ENCODE data around the gene FAM184A. TPM values are rescaled to one million over a fixed set of nuclear protein-coding genes. Genes with fewer than 3 reads are reported as not detected.

Gene FAM184A
- total and polyA plus RNA-seq, 2 of the 13 experiments (the other 11 are each of a cell fraction or from before 2014, with no cell fraction given) = 7.0 to 18.0 TPM

DNA sequence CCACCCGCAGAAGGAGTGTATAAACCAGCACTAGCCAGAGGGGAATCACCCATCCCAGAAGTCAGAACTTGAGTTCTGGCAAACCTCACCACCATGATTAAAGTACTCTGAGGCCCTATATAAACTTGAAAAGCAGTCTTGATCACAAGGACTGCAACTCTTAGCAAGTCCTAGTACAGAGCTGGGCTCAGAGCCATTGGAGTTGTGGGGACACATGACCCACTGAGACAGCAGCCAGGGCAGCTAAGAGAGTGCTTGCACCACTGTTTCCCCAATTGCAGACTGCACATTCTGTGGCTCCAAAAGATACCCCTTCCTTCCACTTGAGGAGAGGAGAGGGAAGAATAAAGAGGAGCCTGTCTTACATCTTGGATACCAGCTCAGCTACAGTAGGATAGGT is 138.8 kb downstream of the FAM184A start:
- intact Hi-C loops (cut with micrococcal nuclease; ENCODE audit: unreplicated experiment) (loop anchor here (10.0 kb wide), 1 partner anchor 1065 kb away; no protein-coding TSS in a partner anchor), in situ Hi-C loops (cut with HindIII; ENCODE audit: extremely low pct_ligation_motif_present, low pct_unique_long_range_greater_than_20kb) (no loop called here)
- peaks cover 10% of the 10 kb centered on the region for H3K79me2 ChIP-seq (ENCODE audit: insufficient read depth, low read length)
- CTCF ChIA-PET (ENCODE audit: low intra/inter-chr PET ratio, low total read pairs) = no interaction called here
- no peak for DNase-seq (ENCODE audit: low spot score)
- no TSS peak for BruUV-seq (replicated peaks)
- H3K4me1 ChIP-seq (ENCODE audit: insufficient read depth, low read length) = peaks cover 15% of the 10 kb centered on the region
- POLR2A ChIA-PET = no interaction called here
- no peaks in the 10 kb centered on the region for H4K20me1 ChIP-seq (ENCODE audit: insufficient read depth, low read length)
- FAIRE-seq = no peak
- no peak overlapping the region for H3K9ac ChIP-seq (ENCODE audit: insufficient read depth, low read depth, low read length)
- no peak overlapping the region for H3K4me2 ChIP-seq (ENCODE audit: low read depth, low read length)
- H3K4me3 ChIP-seq (replicated peaks in 1 of 3; ENCODE audit: insufficient read depth in 1 of 3, low read depth in 2 of 3, low read length in 3 of 3) = no peak overlapping the region
- H3K9me3 ChIP-seq (ENCODE audit: low read length) = peaks cover 4% of the 10 kb centered on the region
- no peak for ATAC-seq
- no peak overlapping the region for H3K27ac ChIP-seq (ENCODE audit: extremely low read length, insufficient read depth, low read length)
- no peak overlapping the region for H2AFZ ChIP-seq (ENCODE audit: low read length)
- no peaks in the 10 kb centered on the region; a peak in 1 of 5 replicates for H3K27me3 ChIP-seq (ENCODE audit: control insufficient read depth in 1 of 2, insufficient read depth in 2 of 2, low read length in 2 of 2)
- 89% methylated on average over 1 of the region's 1 CpG for WGBS (ENCODE audit: low lambda C conversion rate)
- no peaks in the 10 kb centered on the region for H3K36me3 ChIP-seq (replicated peaks in 1 of 2; ENCODE audit: control insufficient read depth in 1 of 2, insufficient read depth in 2 of 2, low read length in 2 of 2)
- TF ChIP-seq, protein P1, sequence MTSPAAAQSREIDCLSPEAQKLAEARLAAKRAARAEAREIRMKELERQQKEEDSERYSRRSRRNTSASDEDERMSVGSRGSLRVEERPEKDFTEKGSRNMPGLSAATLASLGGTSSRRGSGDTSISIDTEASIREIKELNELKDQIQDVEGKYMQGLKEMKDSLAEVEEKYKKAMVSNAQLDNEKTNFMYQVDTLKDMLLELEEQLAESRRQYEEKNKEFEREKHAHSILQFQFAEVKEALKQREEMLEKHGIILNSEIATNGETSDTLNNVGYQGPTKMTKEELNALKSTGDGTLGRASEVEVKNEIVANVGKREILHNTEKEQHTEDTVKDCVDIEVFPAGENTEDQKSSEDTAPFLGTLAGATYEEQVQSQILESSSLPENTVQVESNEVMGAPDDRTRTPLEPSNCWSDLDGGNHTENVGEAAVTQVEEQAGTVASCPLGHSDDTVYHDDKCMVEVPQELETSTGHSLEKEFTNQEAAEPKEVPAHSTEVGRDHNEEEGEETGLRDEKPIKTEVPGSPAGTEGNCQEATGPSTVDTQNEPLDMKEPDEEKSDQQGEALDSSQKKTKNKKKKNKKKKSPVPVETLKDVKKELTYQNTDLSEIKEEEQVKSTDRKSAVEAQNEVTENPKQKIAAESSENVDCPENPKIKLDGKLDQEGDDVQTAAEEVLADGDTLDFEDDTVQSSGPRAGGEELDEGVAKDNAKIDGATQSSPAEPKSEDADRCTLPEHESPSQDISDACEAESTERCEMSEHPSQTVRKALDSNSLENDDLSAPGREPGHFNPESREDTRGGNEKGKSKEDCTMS (CRISPR knock-in tag; conservative IDR thresholded peaks at IDR 0.05) = no peak
- TF ChIP-seq, protein P2, sequence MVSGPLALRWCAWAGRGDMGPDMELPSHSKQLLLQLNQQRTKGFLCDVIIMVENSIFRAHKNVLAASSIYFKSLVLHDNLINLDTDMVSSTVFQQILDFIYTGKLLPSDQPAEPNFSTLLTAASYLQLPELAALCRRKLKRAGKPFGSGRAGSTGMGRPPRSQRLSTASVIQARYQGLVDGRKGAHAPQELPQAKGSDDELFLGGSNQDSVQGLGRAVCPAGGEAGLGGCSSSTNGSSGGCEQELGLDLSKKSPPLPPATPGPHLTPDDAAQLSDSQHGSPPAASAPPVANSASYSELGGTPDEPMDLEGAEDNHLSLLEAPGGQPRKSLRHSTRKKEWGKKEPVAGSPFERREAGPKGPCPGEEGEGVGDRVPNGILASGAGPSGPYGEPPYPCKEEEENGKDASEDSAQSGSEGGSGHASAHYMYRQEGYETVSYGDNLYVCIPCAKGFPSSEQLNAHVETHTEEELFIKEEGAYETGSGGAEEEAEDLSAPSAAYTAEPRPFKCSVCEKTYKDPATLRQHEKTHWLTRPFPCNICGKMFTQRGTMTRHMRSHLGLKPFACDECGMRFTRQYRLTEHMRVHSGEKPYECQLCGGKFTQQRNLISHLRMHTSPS (CRISPR knock-in tag; IDR thresholded peaks at IDR 0.05; ENCODE audit: low read depth) = no peak
- TF ChIP-seq AGO1 (IDR thresholded peaks at IDR 0.05; ENCODE audit: low read depth, low read length, poor library complexity, severe bottlenecking) = no peak
- TF ChIP-seq, protein P3, sequence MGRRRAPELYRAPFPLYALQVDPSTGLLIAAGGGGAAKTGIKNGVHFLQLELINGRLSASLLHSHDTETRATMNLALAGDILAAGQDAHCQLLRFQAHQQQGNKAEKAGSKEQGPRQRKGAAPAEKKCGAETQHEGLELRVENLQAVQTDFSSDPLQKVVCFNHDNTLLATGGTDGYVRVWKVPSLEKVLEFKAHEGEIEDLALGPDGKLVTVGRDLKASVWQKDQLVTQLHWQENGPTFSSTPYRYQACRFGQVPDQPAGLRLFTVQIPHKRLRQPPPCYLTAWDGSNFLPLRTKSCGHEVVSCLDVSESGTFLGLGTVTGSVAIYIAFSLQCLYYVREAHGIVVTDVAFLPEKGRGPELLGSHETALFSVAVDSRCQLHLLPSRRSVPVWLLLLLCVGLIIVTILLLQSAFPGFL (CRISPR knock-in tag; IDR thresholded peaks at IDR 0.05) = no peak
- TF ChIP-seq, protein P4, sequence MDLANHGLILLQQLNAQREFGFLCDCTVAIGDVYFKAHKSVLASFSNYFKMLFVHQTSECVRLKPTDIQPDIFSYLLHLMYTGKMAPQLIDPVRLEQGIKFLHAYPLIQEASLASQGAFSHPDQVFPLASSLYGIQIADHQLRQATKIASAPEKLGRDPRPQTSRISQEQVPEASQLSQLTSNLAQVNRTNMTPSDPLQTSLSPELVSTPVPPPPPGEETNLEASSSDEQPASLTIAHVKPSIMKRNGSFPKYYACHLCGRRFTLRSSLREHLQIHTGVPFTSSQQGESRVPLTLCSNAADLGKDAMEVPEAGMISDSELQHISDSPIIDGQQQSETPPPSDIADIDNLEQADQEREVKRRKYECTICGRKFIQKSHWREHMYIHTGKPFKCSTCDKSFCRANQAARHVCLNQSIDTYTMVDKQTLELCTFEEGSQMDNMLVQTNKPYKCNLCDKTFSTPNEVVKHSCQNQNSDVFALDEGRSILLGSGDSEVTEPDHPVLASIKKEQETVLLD (CRISPR knock-in tag; IDR thresholded peaks at IDR 0.05; ENCODE audit: low read depth) = no peak
- TF ChIP-seq ZFP37 (CRISPR knock-in tag; IDR thresholded peaks at IDR 0.05; ENCODE audit: borderline replicate concordance) = no peak
- no peak for TF ChIP-seq SAP130 (CRISPR knock-in tag; IDR thresholded peaks at IDR 0.05; ENCODE audit: low read depth)
- TF ChIP-seq, protein P5, sequence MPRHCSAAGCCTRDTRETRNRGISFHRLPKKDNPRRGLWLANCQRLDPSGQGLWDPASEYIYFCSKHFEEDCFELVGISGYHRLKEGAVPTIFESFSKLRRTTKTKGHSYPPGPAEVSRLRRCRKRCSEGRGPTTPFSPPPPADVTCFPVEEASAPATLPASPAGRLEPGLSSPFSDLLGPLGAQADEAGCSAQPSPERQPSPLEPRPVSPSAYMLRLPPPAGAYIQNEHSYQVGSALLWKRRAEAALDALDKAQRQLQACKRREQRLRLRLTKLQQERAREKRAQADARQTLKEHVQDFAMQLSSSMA (CRISPR knock-in tag; IDR thresholded peaks at IDR 0.05) = no peak
- TF ChIP-seq ZNF441 (CRISPR knock-in tag; IDR thresholded peaks at IDR 0.05; ENCODE audit: borderline replicate concordance) = no peak
- no peak for TF ChIP-seq NCOA5 (CRISPR knock-in tag; IDR thresholded peaks at IDR 0.05)
- TF ChIP-seq RAD21 (CRISPR knock-in tag; IDR thresholded peaks at IDR 0.05) = no peak
- TF ChIP-seq, protein P6, sequence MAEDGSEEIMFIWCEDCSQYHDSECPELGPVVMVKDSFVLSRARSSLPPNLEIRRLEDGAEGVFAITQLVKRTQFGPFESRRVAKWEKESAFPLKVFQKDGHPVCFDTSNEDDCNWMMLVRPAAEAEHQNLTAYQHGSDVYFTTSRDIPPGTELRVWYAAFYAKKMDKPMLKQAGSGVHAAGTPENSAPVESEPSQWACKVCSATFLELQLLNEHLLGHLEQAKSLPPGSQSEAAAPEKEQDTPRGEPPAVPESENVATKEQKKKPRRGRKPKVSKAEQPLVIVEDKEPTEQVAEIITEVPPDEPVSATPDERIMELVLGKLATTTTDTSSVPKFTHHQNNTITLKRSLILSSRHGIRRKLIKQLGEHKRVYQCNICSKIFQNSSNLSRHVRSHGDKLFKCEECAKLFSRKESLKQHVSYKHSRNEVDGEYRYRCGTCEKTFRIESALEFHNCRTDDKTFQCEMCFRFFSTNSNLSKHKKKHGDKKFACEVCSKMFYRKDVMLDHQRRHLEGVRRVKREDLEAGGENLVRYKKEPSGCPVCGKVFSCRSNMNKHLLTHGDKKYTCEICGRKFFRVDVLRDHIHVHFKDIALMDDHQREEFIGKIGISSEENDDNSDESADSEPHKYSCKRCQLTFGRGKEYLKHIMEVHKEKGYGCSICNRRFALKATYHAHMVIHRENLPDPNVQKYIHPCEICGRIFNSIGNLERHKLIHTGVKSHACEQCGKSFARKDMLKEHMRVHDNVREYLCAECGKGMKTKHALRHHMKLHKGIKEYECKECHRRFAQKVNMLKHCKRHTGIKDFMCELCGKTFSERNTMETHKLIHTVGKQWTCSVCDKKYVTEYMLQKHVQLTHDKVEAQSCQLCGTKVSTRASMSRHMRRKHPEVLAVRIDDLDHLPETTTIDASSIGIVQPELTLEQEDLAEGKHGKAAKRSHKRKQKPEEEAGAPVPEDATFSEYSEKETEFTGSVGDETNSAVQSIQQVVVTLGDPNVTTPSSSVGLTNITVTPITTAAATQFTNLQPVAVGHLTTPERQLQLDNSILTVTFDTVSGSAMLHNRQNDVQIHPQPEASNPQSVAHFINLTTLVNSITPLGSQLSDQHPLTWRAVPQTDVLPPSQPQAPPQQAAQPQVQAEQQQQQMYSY (CRISPR knock-in tag; IDR thresholded peaks at IDR 0.05) = no peak
- TF ChIP-seq ZNF616 (CRISPR knock-in tag; IDR thresholded peaks at IDR 0.05; ENCODE audit: low read depth) = no peak
